Bronchial epithelial cell (primary cell): ENCODE data around the gene CDK18. TPM values are rescaled to one million over a fixed set of nuclear protein-coding genes. Genes with fewer than 3 reads are reported as not detected.
A peak's percentile ranks its signal among the peaks of the same experiment; 100 is the strongest.

Experiments used
- DNase-seq: peaks from one replicate; pipeline ENCODE4 v3.0.0-alpha.2; 2010; ENCODE audit warnings: low read depth
- FAIRE-seq: peaks from 2 replicates; lab custom pipeline; 2011; peaks lifted over from hg19 to GRCh38; lab: Jason Lieb, UNC
- H3K27me3 ChIP-seq: 2 replicates; pipeline ENCODE4 v1.5.1; 2011; ENCODE audit warnings: low read length; ENCODE audit not compliant: control insufficient read depth, insufficient read depth
- H3K36me3 ChIP-seq: 2 replicates; pipeline ENCODE4 v1.5.1; 2011; ENCODE audit warnings: low read length; ENCODE audit not compliant: control insufficient read depth, insufficient read depth
- H3K4me3 ChIP-seq: 2 replicates; pipeline ENCODE4 v1.5.1; 2011; ENCODE audit warnings: mild to moderate bottlenecking, low read depth, low read length, control low read depth
- total RNA-seq: library from RNA; depleted of rRNA; stranded (reverse); fragments of >200 nt; gene quantifications from 2 replicates; pipeline ENCODE4 v1.2.1, GENCODE V29; 2014
- TF ChIP-seq, protein P1 (sequence below): IDR thresholded peaks from 2 replicates; pipeline ENCODE4 v1.5.1; 2011; ENCODE audit warnings: mild to moderate bottlenecking, moderate library complexity, low read length, control low read depth, inconsistent platforms; ENCODE audit not compliant: insufficient read depth, severe bottlenecking

Gene CDK18
- total RNA-seq, 1 donor from 2014 or later, result 1.8 TPM

DNA sequence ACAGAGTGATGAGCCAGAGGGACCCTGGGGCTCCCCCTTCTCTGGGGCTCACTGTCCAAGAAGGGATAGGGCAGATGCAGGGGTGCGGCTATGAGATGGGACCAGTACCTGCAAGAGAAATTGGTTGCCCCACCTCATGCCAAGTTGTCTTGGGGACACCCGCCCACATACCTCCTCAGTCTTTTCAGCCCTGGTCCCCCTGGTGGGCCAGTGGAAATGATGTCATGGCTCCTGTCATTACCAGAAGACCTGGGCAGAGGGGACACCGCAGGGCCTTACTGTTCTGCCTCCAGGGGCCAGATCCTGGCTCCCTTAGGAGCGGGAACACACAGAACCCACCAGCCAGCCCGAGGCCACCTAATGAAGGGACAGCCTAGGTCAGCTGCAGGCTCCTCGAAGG is 63.2 kb downstream of the CDK18 start:
- peaks cover 47% of the 10 kb centered on the region for H3K27me3 ChIP-seq
- FAIRE-seq (no peak), DNase-seq (no peak)

DNA sequence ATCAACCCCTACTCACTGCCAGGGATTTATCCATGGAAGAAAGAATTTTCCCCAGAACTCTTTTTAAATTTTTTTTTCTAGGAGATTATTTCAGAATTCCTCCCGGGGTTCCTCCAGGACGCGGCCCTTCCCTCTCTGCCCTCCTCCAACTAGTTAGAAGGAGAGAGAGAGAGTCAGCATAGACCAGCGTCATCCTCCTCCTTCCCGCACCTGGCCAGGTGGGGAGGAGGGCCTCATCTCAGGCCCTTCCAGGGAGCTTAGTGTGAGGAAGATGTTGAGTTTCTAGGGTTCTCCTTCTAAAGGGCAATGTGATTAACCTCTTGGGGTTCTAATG is 63.6 kb downstream of the CDK18 start:
- Histone ChIP-seq H3K36me3 (no peaks in the 10 kb centered on the region), H3K27me3 (peaks cover 47% of the 10 kb centered on the region), H3K4me3 (no peak overlapping the region)
- TF ChIP-seq, protein P1, sequence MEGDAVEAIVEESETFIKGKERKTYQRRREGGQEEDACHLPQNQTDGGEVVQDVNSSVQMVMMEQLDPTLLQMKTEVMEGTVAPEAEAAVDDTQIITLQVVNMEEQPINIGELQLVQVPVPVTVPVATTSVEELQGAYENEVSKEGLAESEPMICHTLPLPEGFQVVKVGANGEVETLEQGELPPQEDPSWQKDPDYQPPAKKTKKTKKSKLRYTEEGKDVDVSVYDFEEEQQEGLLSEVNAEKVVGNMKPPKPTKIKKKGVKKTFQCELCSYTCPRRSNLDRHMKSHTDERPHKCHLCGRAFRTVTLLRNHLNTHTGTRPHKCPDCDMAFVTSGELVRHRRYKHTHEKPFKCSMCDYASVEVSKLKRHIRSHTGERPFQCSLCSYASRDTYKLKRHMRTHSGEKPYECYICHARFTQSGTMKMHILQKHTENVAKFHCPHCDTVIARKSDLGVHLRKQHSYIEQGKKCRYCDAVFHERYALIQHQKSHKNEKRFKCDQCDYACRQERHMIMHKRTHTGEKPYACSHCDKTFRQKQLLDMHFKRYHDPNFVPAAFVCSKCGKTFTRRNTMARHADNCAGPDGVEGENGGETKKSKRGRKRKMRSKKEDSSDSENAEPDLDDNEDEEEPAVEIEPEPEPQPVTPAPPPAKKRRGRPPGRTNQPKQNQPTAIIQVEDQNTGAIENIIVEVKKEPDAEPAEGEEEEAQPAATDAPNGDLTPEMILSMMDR, result no peak
- FAIRE-seq (no peak), DNase-seq (no peak)

More for the DNA sequence above, 63.2 kb downstream of the CDK18 start:
- TF ChIP-seq, protein P1, result no peak
- H3K36me3 ChIP-seq, result no peaks in the 10 kb centered on the region
- no peak overlapping the region for H3K4me3 ChIP-seq

DNA sequence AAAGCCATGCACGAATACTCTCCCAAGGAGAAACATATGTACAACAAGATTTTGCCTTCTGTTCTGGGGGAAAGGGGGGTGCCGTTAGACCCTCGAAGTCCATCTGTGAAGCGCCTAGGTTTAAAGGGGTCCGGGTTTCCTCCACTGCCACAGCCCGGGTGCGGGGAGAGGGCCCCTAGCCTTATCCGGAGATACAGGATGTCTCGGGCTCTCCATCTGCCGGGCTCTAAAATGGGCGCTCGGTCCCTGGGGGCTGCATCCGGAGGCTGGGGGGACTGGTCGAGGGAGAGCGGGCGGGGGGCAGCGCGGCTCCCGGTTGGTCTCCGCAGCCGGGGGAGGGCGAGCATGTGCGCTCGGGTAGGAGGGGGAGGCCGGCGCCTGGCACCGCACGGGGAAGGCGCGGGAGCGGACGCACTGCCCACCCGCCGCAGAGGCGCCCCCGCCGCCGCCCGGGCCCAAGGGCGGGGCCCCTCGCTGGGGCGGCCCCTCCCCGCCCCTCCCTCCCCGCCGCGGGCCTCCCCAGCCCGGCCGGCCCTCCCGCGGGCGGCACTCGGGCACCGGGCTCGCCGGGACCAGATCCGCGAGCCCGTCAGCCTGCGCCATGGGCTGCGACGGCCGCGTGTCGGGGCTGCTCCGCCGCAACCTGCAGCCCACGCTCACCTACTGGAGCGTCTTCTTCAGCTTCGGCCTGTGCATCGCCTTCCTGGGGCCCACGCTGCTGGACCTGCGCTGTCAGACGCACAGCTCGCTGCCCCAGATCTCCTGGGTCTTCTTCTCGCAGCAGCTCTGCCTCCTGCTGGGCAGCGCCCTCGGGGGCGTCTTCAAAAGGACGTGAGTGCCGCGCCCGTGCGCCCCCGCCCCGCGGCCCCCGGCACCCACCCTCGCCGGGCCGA is 64.2 kb downstream of the CDK18 start:
- DNase-seq (no peak), FAIRE-seq (no peak)
- H3K27me3 ChIP-seq, result peaks cover 47% of the 10 kb centered on the region
- no peak overlapping the region for H3K4me3 ChIP-seq
- TF ChIP-seq, protein P1, result peak; percentile 26
- no peaks in the 10 kb centered on the region for H3K36me3 ChIP-seq

DNA sequence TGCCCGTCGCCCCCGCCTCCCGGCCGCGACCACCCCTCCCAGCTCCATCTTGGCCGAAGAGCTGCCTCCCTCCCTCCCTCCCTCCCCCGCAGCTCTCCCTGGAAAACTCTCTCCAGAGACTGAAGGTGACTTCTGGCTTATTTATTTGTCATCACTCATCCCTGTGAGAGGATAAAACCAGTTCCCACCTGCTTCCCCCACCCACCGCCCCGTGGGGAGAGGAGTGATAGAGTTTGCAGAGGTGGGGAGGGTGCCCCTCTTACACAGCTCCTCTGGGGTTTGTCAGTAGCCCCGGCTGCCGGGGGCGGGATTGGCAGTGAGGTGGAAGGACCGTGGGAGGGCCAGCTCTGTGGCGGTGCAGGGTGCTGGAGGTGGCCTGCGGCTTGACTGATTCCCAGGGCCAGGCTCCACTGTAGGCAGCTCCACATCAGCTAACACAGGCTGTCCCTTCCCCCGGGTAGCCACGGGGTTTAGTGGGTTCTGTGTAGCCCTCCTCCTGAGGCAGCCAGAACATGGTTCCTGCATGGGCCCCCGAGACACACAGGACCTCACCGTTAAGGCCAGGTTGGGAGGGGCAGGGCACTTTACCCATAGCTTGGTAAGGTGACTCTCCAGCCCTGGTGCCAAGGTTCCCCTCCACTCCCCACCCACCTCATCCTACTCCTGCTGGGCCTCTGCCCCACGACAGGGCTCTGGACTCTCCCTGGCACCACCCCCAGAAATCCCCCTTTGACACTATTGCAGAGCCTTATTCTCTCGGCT is 65.1 kb downstream of the CDK18 start:
- no peak overlapping the region for H3K4me3 ChIP-seq
- peaks cover 48% of the 10 kb centered on the region for H3K27me3 ChIP-seq
- FAIRE-seq, result no peak
- TF ChIP-seq, protein P1, result no peak
- DNase-seq, result no peak
- no peaks in the 10 kb centered on the region for H3K36me3 ChIP-seq

DNA sequence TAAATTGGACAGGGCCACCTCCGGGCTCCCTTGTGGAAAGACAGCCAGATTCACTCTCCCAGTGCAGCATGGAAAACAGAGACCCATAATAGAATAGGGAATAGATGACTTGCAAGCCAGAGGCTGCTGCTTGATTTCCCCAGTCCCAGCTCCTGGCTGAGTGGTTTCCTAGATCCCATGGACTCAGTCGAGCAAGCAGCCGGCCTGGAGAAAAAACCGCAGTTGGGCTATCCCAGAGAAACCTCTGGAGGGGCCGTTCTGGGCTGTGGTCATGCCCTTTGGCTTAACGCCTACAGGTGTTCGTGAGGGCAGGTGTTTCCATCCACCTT is 65.7 kb downstream of the CDK18 start:
- Histone ChIP-seq H3K4me3 (no peak overlapping the region), H3K27me3 (peaks cover 52% of the 10 kb centered on the region), H3K36me3 (no peaks in the 10 kb centered on the region)
- no peak for FAIRE-seq
- DNase-seq, result no peak
- TF ChIP-seq, protein P1, result no peak
